ENCODE data around the gene DKC1.

DNA sequence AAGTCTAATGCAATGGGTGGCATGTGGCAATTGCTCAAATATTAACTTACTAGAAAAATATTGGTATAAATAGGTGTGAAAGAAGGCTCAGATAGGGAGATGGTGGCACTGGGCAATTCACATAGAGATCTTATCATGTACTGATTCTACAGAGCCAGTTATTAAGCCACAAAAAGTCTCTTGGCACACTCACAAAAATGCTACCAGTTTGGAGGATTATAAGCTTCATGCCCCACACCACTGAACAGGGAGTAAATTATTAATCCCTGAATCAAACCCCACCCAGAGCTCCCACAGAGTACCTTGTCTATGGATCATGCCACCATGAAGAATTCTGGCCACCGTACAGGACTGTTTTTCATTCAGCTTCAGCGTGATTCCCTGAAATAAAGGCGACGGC is 28.8 kb downstream of the DKC1 start:
- TF ChIP-seq, protein P1, sequence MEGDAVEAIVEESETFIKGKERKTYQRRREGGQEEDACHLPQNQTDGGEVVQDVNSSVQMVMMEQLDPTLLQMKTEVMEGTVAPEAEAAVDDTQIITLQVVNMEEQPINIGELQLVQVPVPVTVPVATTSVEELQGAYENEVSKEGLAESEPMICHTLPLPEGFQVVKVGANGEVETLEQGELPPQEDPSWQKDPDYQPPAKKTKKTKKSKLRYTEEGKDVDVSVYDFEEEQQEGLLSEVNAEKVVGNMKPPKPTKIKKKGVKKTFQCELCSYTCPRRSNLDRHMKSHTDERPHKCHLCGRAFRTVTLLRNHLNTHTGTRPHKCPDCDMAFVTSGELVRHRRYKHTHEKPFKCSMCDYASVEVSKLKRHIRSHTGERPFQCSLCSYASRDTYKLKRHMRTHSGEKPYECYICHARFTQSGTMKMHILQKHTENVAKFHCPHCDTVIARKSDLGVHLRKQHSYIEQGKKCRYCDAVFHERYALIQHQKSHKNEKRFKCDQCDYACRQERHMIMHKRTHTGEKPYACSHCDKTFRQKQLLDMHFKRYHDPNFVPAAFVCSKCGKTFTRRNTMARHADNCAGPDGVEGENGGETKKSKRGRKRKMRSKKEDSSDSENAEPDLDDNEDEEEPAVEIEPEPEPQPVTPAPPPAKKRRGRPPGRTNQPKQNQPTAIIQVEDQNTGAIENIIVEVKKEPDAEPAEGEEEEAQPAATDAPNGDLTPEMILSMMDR (IDR thresholded peaks at IDR 0.05): no peak
- TF ChIP-seq POLR2A (IDR thresholded peaks at IDR 0.05): no peak

Data from Peyer's patch (tissue), 4 donors.